HEK293 (cell line): ENCODE results near the gene IRX3.
A peak's percentile ranks its signal among the peaks of the same experiment; 100 is the strongest.

ENCODE experiments used
- CTCF ChIA-PET: fragments of 350-600 bp; formaldehyde crosslinking; extraction: SDS; loops from one replicate; lab custom pipeline; 2021; ENCODE audit warnings: antibody characterized with exemption; lab: Yijun Ruan, JAX
- POLR2A ChIA-PET: fragments of 300-600 bp; formaldehyde crosslinking; extraction: SDS; loops from one replicate; lab custom pipeline; 2020; ENCODE audit warnings: antibody characterized with exemption, inconsistent platforms; lab: Yijun Ruan, JAX
- H3K27ac ChIP-seq: fragments of 200-500 bp; sonication (Bioruptor generic); 2 replicates; pipeline ENCODE4 v1.5.1; 2014; ENCODE audit warnings: low read depth, low read length, control low read depth, inconsistent platforms; ENCODE audit errors: extremely low read depth
- H3K36me3 ChIP-seq, 2 experiments: fragments of 200-500 bp in 1 of 2; sonication (Bioruptor generic) in 1 of 2; 1 replicate in 1 of 2; 2 replicates in 1 of 2; pipeline ENCODE4 v1.5.1; 2014 to 2017; ENCODE audit warnings: inconsistent platforms in 2 of 2, low read length in 2 of 2; ENCODE audit not compliant: control insufficient read depth in 2 of 2, insufficient read depth in 1 of 2
- H3K4me1 ChIP-seq: fragments of 200-500 bp; sonication (Bioruptor generic); 2 replicates; pipeline ENCODE4 v1.5.1; 2014; ENCODE audit warnings: mild to moderate bottlenecking, low read length, inconsistent platforms; ENCODE audit not compliant: control insufficient read depth, insufficient read depth
- H3K4me3 ChIP-seq: 2 replicates; pipeline ENCODE4 v1.5.1; 2011; ENCODE audit warnings: low read depth, mild to moderate bottlenecking, control low read depth, low read length, moderate library complexity
- H3K9me3 ChIP-seq: fragments of 200-500 bp; sonication (Bioruptor generic); 2 replicates; pipeline ENCODE4 v1.5.1; 2014; ENCODE audit warnings: low read depth, low read length, inconsistent platforms; ENCODE audit not compliant: control insufficient read depth, insufficient read depth
- GLI4 ChIP-seq: fragments of 450-650 bp; formaldehyde crosslinking; IDR thresholded peaks from 2 replicates; pipeline ENCODE4 v1.5.1; 2016; ENCODE audit warnings: missing biosample characterization, missing genetic modification characterization
- KLF17 ChIP-seq: fragments of 450-650 bp; formaldehyde crosslinking; IDR thresholded peaks from 2 replicates; pipeline ENCODE4 v1.5.1; 2016; ENCODE audit warnings: missing biosample characterization, missing genetic modification characterization
- MZF1 ChIP-seq: fragments of 450-650 bp; formaldehyde crosslinking; IDR thresholded peaks from 2 replicates; pipeline ENCODE4 v1.5.1; 2017; ENCODE audit warnings: missing biosample characterization, missing genetic modification characterization, borderline replicate concordance
- RBAK ChIP-seq: fragments of 450-650 bp; formaldehyde crosslinking; IDR thresholded peaks from 2 replicates; pipeline ENCODE4 v1.5.1; 2016; ENCODE audit warnings: missing biosample characterization, missing genetic modification characterization
- SCRT1 ChIP-seq: fragments of 450-650 bp; formaldehyde crosslinking; IDR thresholded peaks from 2 replicates; pipeline ENCODE4 v1.5.1; 2016; ENCODE audit warnings: missing biosample characterization, missing genetic modification characterization, borderline replicate concordance
- SCRT2 ChIP-seq: fragments of 450-650 bp; formaldehyde crosslinking; IDR thresholded peaks from 2 replicates; pipeline ENCODE4 v1.5.1; 2016; ENCODE audit warnings: missing biosample characterization, missing genetic modification characterization
- SETDB1 ChIP-seq: IDR thresholded peaks from one replicate; pipeline ENCODE4 v1.6.1; 2017; ENCODE audit warnings: mild to moderate bottlenecking, low read length, moderate library complexity, mixed read lengths; ENCODE audit not compliant: insufficient read length
- ZBTB1 ChIP-seq: fragments of 450-650 bp; formaldehyde crosslinking; IDR thresholded peaks from 2 replicates; pipeline ENCODE4 v1.5.1; 2016; ENCODE audit warnings: missing biosample characterization, missing genetic modification characterization
- ZBTB17 ChIP-seq: fragments of 450-650 bp; formaldehyde crosslinking; IDR thresholded peaks from 2 replicates; pipeline ENCODE4 v1.5.1; 2016; ENCODE audit warnings: missing biosample characterization, missing genetic modification characterization
- ZBTB20 ChIP-seq: fragments of 450-650 bp; formaldehyde crosslinking; IDR thresholded peaks from 2 replicates; pipeline ENCODE4 v1.5.1; 2016; ENCODE audit warnings: missing biosample characterization, missing genetic modification characterization
- ZBTB6 ChIP-seq: fragments of 450-650 bp; formaldehyde crosslinking; IDR thresholded peaks from 2 replicates; pipeline ENCODE4 v1.5.1; 2017; ENCODE audit warnings: missing biosample characterization, missing genetic modification characterization
- ZNF10 ChIP-seq: fragments of 450-650 bp; formaldehyde crosslinking; IDR thresholded peaks from 2 replicates; pipeline ENCODE4 v1.5.1; 2017; ENCODE audit warnings: missing biosample characterization, missing genetic modification characterization
- ZNF423 ChIP-seq: fragments of 450-650 bp; formaldehyde crosslinking; IDR thresholded peaks from 2 replicates; pipeline ENCODE4 v1.5.1; 2016; ENCODE audit warnings: missing biosample characterization, missing genetic modification characterization
- ZNF449 ChIP-seq: fragments of 450-650 bp; formaldehyde crosslinking; IDR thresholded peaks from 2 replicates; pipeline ENCODE4 v1.5.1; 2017; ENCODE audit warnings: missing biosample characterization, mild to moderate bottlenecking, missing genetic modification characterization, moderate library complexity
- ZNF473 ChIP-seq: fragments of 450-650 bp; formaldehyde crosslinking; IDR thresholded peaks from 2 replicates; pipeline ENCODE4 v1.5.1; 2017; ENCODE audit warnings: missing biosample characterization, missing genetic modification characterization
- ZNF513 ChIP-seq: fragments of 450-650 bp; IDR thresholded peaks from 2 replicates; pipeline ENCODE4 v1.5.1; 2018; ENCODE audit warnings: missing biosample characterization, missing genetic modification characterization
- ZNF529 ChIP-seq: fragments of 450-650 bp; formaldehyde crosslinking; IDR thresholded peaks from 2 replicates; pipeline ENCODE4 v1.5.1; 2017; ENCODE audit warnings: missing genetic modification characterization, missing biosample characterization; ENCODE audit not compliant: insufficient replicate concordance
- ZNF600 ChIP-seq: fragments of 450-650 bp; formaldehyde crosslinking; IDR thresholded peaks from 2 replicates; pipeline ENCODE4 v1.5.1; 2016; ENCODE audit warnings: missing biosample characterization, missing genetic modification characterization
- ZNF626 ChIP-seq: fragments of 450-650 bp; sonication (Bioruptor Pico); formaldehyde crosslinking; IDR thresholded peaks from 2 replicates; pipeline ENCODE4 v1.5.1; 2018; ENCODE audit warnings: missing biosample characterization, missing genetic modification characterization, inconsistent platforms
- ZNF76 ChIP-seq: fragments of 450-650 bp; formaldehyde crosslinking; IDR thresholded peaks from 2 replicates; pipeline ENCODE4; 2016; ENCODE audit warnings: low read depth, missing biosample characterization, missing genetic modification characterization, borderline replicate concordance
- ZNF768 ChIP-seq: fragments of 450-650 bp; formaldehyde crosslinking; IDR thresholded peaks from 2 replicates; pipeline ENCODE4 v1.5.1; 2018; ENCODE audit warnings: missing biosample characterization, mild to moderate bottlenecking, missing genetic modification characterization
- ZNF792 ChIP-seq: fragments of 450-650 bp; formaldehyde crosslinking; IDR thresholded peaks from 2 replicates; pipeline ENCODE4 v1.5.1; 2016; ENCODE audit warnings: missing biosample characterization, missing genetic modification characterization

Gene IRX3

GRCh38 chr16:54265575-54266107 is 20.9 kb downstream of the IRX3 start (continued):
- no peak for TF ChIP-seq MZF1 (tag by site-specific recombination)
- TF ChIP-seq ZNF529 = no peak
- peak; percentile 32; the same call in 1 of the 2 replicates for TF ChIP-seq ZBTB20 (tag by site-specific recombination)
- peak; percentile 89 for TF ChIP-seq SCRT2 (tag by site-specific recombination)
- TF ChIP-seq ZBTB1 = no peak
- no peak for TF ChIP-seq SETDB1
- TF ChIP-seq KLF17 (tag by site-specific recombination) = no peak
- no peak for TF ChIP-seq ZNF792
- peak; percentile 71 for TF ChIP-seq ZNF600
- no peak for TF ChIP-seq ZNF626 (tag by site-specific recombination)

- no peaks in the 10 kb centered on the region for H3K4me1 ChIP-seq
- no peak overlapping the region for H3K27ac ChIP-seq
- no peaks in the 10 kb centered on the region for H3K36me3 ChIP-seq
- ChIA-PET CTCF (no interaction called here), POLR2A (no interaction called here)
- TF ChIP-seq ZNF473 (no peak), SCRT2 (tag by site-specific recombination) (peak; percentile 84), ZBTB6 (no peak), SCRT1 (tag by site-specific recombination) (peak; percentile 81; the same call in 1 of the 2 replicates), RBAK (tag by site-specific recombination) (no peak), ZNF513 (tag by site-specific recombination) (no peak), ZNF76 (tag by site-specific recombination) (no peak), GLI4 (tag by site-specific recombination) (no peak), ZNF423 (no peak), ZNF10 (tag by site-specific recombination) (no peak), ZBTB17 (tag by site-specific recombination) (no peak)
- H3K9me3 ChIP-seq = no peaks in the 10 kb centered on the region
- H3K4me3 ChIP-seq = no peak overlapping the region
Measured at GRCh38 chr16:54253118-54253517, 33.5 kb downstream of the IRX3 start.

- Histone ChIP-seq H3K27ac (no peak overlapping the region), H3K4me3 (no peak overlapping the region), H3K36me3 (no peaks in the 10 kb centered on the region), H3K9me3 (no peaks in the 10 kb centered on the region), H3K4me1 (peaks cover 7% of the 10 kb centered on the region)
- CTCF ChIA-PET = no interaction called here
- POLR2A ChIA-PET = no interaction called here
- no peak for TF ChIP-seq ZNF449 (tag by site-specific recombination)
- 0 out of 2 replicates have a peak, but pooled peaks have one; percentile 52 for TF ChIP-seq ZNF768 (tag by site-specific recombination)
Measured at GRCh38 chr16:54248863-54249710, 37.5 kb downstream of the IRX3 start.
